ENCODE measurements around the gene ZNF789. TPM values are rescaled to one million over a fixed set of nuclear protein-coding genes. Genes with fewer than 3 reads are reported as not detected.
A peak's percentile ranks its signal among the peaks of the same experiment; 100 is the strongest.

ZNF789 gene
- total and polyA plus RNA-seq, 2 of the 13 experiments (the other 11 are each of a cell fraction or from before 2014, with no cell fraction given) = 19.8 to 25.1 TPM

- Histone ChIP-seq H3K27me3 (ENCODE audit: control insufficient read depth in 1 of 2, insufficient read depth in 2 of 2, low read length in 2 of 2) (no peaks in the 10 kb centered on the region), H4K20me1 (ENCODE audit: insufficient read depth, low read length) (no peaks in the 10 kb centered on the region), H3K4me1 (ENCODE audit: insufficient read depth, low read length) (no peaks in the 10 kb centered on the region), H3K9ac (ENCODE audit: insufficient read depth, low read depth, low read length) (no peak overlapping the region), H3K4me2 (ENCODE audit: low read depth, low read length) (no peak overlapping the region), H3K4me3 (replicated peaks in 1 of 3; ENCODE audit: insufficient read depth in 1 of 3, low read depth in 2 of 3, low read length in 3 of 3) (no peak overlapping the region), H3K79me2 (ENCODE audit: insufficient read depth, low read length) (no peaks in the 10 kb centered on the region), H3K9me3 (ENCODE audit: low read length) (no peaks in the 10 kb centered on the region), H3K27ac (ENCODE audit: extremely low read length, insufficient read depth, low read length) (no peak overlapping the region), H3K36me3 (replicated peaks in 1 of 2; ENCODE audit: control insufficient read depth in 1 of 2, insufficient read depth in 2 of 2, low read length in 2 of 2) (peaks cover 11 to 46% of the 10 kb centered on the region in 2 experiments), H2AFZ (ENCODE audit: low read length) (no peak overlapping the region)
- ATAC-seq (peak; percentile 78), FAIRE-seq (no peak), DNase-seq (ENCODE audit: low spot score) (no peak)
- ChIA-PET POLR2A (interaction anchor here (0.9 kb wide), 1 partner anchor 33 kb away, joined by 3 read pairs; the partner anchor contains the start of gene ZNF655), CTCF (ENCODE audit: low intra/inter-chr PET ratio, low total read pairs) (interaction anchor here (0.8 to 1.3 kb wide), 2 partner anchors 76 to 464 kb away, joined by 3 to 4 read pairs; no protein-coding TSS in a partner anchor)
- 92% methylated on average over 21 of the region's 21 CpGs for WGBS (ENCODE audit: low lambda C conversion rate)
- in situ Hi-C loops (cut with HindIII; ENCODE audit: extremely low pct_ligation_motif_present, low pct_unique_long_range_greater_than_20kb) (no loop called here), intact Hi-C loops (cut with micrococcal nuclease; ENCODE audit: unreplicated experiment) (loop anchor here (5.0 kb wide), 1 partner anchor 1189 kb away; no protein-coding TSS in a partner anchor)
- BruUV-seq (replicated peaks) = no TSS peak
- TF ChIP-seq ZNF512B (CRISPR knock-in tag; IDR thresholded peaks at IDR 0.05; ENCODE audit: borderline replicate concordance) (no peak), SMC3 (IDR thresholded peaks at IDR 0.05; ENCODE audit: low read length) (peak; percentile 42; the same call in 1 of the 2 replicates), MLLT10 (CRISPR knock-in tag; IDR thresholded peaks at IDR 0.05) (no peak), ZNF317 (CRISPR knock-in tag; IDR thresholded peaks at IDR 0.05) (no peak), STAG1 (CRISPR knock-in tag; IDR thresholded peaks at IDR 0.05) (peak; percentile 79), RAD21 (CRISPR knock-in tag; IDR thresholded peaks at IDR 0.05) (0 out of 2 replicates have a peak, but pooled peaks have one; percentile 29), ETS1 (CRISPR knock-in tag; IDR thresholded peaks at IDR 0.05) (no peak), ZFP82 (CRISPR knock-in tag; IDR thresholded peaks at IDR 0.05; ENCODE audit: borderline replicate concordance) (no peak), ZNF761 (CRISPR knock-in tag; conservative IDR thresholded peaks at IDR 0.05) (no peak), ZNF496 (CRISPR knock-in tag; IDR thresholded peaks at IDR 0.05; ENCODE audit: insufficient replicate concordance) (no peak), NBN (conservative IDR thresholded peaks at IDR 0.05) (no peak), DBP (CRISPR knock-in tag; IDR thresholded peaks at IDR 0.05; ENCODE audit: not compliant biosample characterization) (no peak), NR2F6 (IDR thresholded peaks at IDR 0.05) (0 out of 2 replicates have a peak, but pooled peaks have one; percentile 18), NR2F6 (CRISPR knock-in tag; IDR thresholded peaks at IDR 0.05) (no peak), TBP (CRISPR knock-in tag; IDR thresholded peaks at IDR 0.05) (no peak), CTCF (CRISPR knock-in tag; IDR thresholded peaks at IDR 0.05) (peak; percentile 71), ZNF20 (CRISPR knock-in tag; IDR thresholded peaks at IDR 0.05) (no peak), ZZZ3 (CRISPR knock-in tag; IDR thresholded peaks at IDR 0.05; ENCODE audit: borderline replicate concordance) (no peak)
Measured at GRCh38 chr7:99525713-99526440, 53.2 kb downstream of the ZNF789 start.

All from HepG2 (cell line).